Fibroblast of mammary gland (primary cell): ENCODE results near the gene FRMPD4.

Source experiments
- DNase-seq: peaks from one replicate; pipeline ENCODE4 v3.0.0-alpha.2; 2010; ENCODE audit warnings: low read depth
- H3K4me3 ChIP-seq: 2 replicates; pipeline ENCODE4 v1.5.1; 2011; ENCODE audit warnings: low read depth, mild to moderate bottlenecking, low read length, moderate library complexity; ENCODE audit not compliant: control insufficient read depth
- TF ChIP-seq, protein P1 (sequence below): conservative IDR thresholded peaks from 2 replicates; pipeline ENCODE4 v1.5.1; 2011; ENCODE audit warnings: low read depth, low read length, inconsistent platforms; ENCODE audit not compliant: control insufficient read depth, insufficient read depth

FRMPD4 gene

GRCh38 chrX:12679522-12679921 is 541.2 kb downstream of the FRMPD4 start:
- no peak overlapping the region for H3K4me3 ChIP-seq
- TF ChIP-seq, protein P1, sequence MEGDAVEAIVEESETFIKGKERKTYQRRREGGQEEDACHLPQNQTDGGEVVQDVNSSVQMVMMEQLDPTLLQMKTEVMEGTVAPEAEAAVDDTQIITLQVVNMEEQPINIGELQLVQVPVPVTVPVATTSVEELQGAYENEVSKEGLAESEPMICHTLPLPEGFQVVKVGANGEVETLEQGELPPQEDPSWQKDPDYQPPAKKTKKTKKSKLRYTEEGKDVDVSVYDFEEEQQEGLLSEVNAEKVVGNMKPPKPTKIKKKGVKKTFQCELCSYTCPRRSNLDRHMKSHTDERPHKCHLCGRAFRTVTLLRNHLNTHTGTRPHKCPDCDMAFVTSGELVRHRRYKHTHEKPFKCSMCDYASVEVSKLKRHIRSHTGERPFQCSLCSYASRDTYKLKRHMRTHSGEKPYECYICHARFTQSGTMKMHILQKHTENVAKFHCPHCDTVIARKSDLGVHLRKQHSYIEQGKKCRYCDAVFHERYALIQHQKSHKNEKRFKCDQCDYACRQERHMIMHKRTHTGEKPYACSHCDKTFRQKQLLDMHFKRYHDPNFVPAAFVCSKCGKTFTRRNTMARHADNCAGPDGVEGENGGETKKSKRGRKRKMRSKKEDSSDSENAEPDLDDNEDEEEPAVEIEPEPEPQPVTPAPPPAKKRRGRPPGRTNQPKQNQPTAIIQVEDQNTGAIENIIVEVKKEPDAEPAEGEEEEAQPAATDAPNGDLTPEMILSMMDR: no peak
- DNase-seq: no peak

GRCh38 chrX:12681047-12681446 is 542.8 kb downstream of the FRMPD4 start:
- TF ChIP-seq, protein P1: no peak
- no peak overlapping the region for H3K4me3 ChIP-seq

DNA sequence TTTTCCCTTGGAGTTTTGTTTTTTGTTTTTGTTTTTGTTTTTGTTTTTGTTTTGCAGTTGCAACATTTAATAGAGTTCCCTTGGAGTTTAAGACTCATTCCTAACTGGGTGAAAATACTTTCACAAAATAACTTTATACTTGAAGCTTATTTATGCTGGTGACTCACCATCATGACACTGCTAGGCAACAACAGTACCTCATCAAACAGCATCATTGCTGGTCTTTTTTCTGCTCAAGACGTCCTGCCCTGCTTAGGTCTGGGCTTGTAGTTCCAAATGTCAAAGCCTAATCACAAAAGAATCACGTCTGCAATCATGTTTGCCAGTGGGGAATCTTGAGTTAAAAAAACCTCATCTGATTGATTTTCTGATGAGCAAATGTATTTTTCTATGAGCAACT is 547.3 kb downstream of the FRMPD4 start:
- TF ChIP-seq, protein P1: no peak
- no peak overlapping the region for H3K4me3 ChIP-seq
- peak; percentile 35 for DNase-seq

More at GRCh38 chrX:12681047-12681446, 542.8 kb downstream of the FRMPD4 start:
- DNase-seq: no peak

DNA sequence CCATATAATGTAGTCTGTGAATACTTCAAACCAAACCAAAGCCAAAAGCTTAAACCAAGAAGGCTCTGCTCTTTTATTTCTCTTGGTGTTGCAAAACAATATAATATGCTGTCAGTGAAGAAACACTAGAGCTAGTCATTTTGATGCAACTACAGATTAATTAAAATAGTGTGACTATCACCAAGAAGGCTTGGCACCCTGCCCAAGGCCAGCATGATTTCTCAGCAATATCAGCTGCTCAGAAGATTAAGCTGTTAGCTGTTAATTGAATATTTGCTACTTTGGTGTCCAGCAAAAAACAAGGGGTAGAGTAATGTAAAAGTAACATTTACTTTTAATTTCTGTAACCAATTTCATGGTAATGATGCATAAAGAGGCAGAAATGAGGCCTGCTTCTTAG is 548.1 kb downstream of the FRMPD4 start:
- TF ChIP-seq, protein P1: no peak
- H3K4me3 ChIP-seq: no peak overlapping the region
- DNase-seq: no peak

DNA sequence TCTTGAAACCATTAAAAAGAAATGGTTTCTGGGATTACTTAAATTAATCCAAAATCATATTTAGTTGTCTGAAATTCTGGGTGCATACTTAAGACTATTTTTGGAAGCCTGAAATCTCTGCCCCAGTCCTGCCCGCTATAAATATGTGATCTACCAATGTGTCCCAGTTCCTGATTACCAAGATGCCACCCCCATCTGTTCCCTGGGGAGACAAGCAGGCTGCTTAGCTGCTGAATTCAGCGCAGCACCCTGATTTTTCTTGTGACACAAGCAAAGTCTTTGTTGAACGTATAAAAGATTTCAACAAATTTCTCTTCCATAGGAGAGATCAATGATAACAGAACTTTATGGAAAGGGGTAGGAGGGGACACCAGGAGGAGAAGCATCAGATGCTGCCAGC is 552.4 kb downstream of the FRMPD4 start:
- TF ChIP-seq, protein P1: no peak
- no peak for DNase-seq

DNA sequence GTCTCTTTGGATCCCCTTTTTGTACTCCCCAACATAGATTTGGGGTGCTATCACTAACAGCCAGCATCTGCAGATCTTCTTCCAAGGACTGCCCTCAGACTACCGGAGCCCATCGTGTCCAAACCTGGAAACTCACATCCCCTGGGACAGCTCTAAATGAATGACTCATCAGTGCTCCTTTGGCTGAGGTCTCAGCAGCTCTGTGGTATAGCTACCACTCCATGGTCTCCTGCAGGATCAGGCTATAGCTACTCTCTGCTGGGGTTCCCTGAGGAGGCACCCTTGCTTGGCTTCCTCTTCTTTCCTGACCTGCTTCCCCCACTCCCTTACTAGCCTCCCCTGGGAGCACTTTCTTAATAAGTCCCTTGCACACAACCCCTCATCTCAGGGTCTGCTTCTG is 555.5 kb downstream of the FRMPD4 start:
- no peak overlapping the region for H3K4me3 ChIP-seq
- DNase-seq: peak; percentile 33
- TF ChIP-seq, protein P1: no peak

More for the DNA sequence above, 552.4 kb downstream of the FRMPD4 start:
- no peak overlapping the region for H3K4me3 ChIP-seq

- H3K4me3 ChIP-seq: no peak overlapping the region
- DNase-seq: no peak
- TF ChIP-seq, protein P1: no peak
Measured at GRCh38 chrX:12700745-12701144, 562.5 kb downstream of the FRMPD4 start.
